Endothelial cell of umbilical vein (primary cell): ENCODE results near the gene CCBE1. TPM values are rescaled to one million over a fixed set of nuclear protein-coding genes. Genes with fewer than 3 reads are reported as not detected.

Source experiments
- BruUV-seq: library from RNA; stranded (reverse); fragments of 400-500 nt; replicated peaks from 2 replicates; lab custom pipeline; 2021; lab: Mats Ljungman, UMichigan
- CTCF ChIA-PET: fragments of 300-600, 350-600 bp; sonication (Branson Sonifier 250); formaldehyde crosslinking; loops from one replicate; lab custom pipeline; 2021; ENCODE audit warnings: antibody characterized with exemption, inconsistent platforms; lab: Charles Lee
- POLR2A ChIA-PET: fragments of 300-600, 350-600 bp; sonication (Branson Sonifier 250); formaldehyde crosslinking; loops from one replicate; lab custom pipeline; 2021; ENCODE audit warnings: antibody characterized with exemption, inconsistent platforms; lab: Charles Lee
- DNase-seq: peaks from one replicate; pipeline ENCODE4 v3.0.0-alpha.2; 2011; ENCODE audit warnings: low read depth, low spot score
- FAIRE-seq: peaks from 2 replicates; lab custom pipeline; 2011; peaks lifted over from hg19 to GRCh38; lab: Jason Lieb, UNC
- H2AFZ ChIP-seq: 2 replicates; pipeline ENCODE4 v1.6.0; 2012; ENCODE audit warnings: low read depth, low read length, control low read depth, inconsistent platforms
- H3K27ac ChIP-seq: 2 replicates; pipeline ENCODE4 v1.5.1; 2011; ENCODE audit warnings: low read depth, mild to moderate bottlenecking, control low read depth, low read length, moderate library complexity; ENCODE audit not compliant: insufficient read depth
- H3K27me3 ChIP-seq, 2 experiments: 2 replicates each; pipeline versions ENCODE4 v1.6.0 to v1.6.1; 2011; ENCODE audit warnings: low read length in 2 of 2, mixed read lengths in 1 of 2; ENCODE audit not compliant: control insufficient read depth in 2 of 2, insufficient read depth in 2 of 2
- H3K36me3 ChIP-seq, 2 experiments: 2 replicates in 1 of 2; 3 replicates in 1 of 2; pipeline ENCODE4 v1.5.1; 2011; ENCODE audit warnings: low read length in 2 of 2, mild to moderate bottlenecking in 1 of 2, moderate library complexity in 1 of 2; ENCODE audit not compliant: control insufficient read depth in 2 of 2, insufficient read depth in 2 of 2; ENCODE audit errors: extremely low read depth in 1 of 2
- H3K4me1 ChIP-seq: 3 replicates; pipeline ENCODE4 v1.5.1; 2011; ENCODE audit warnings: mild to moderate bottlenecking, low read length; ENCODE audit not compliant: control insufficient read depth, insufficient read depth; ENCODE audit errors: extremely low read depth
- H3K4me2 ChIP-seq: 2 replicates; pipeline ENCODE4 v1.6.1; 2011; ENCODE audit warnings: low read length, control low read depth, mixed read lengths; ENCODE audit not compliant: insufficient read depth
- H3K4me3 ChIP-seq, 3 experiments: fragments of 200-600 bp in 1 of 3; sonication (generic), shearing (Covaris generic) in 1 of 3; replicated peaks in 1 of 3; 2 replicates each; pipeline ENCODE4 v1.5.1; 2011 to 2016; ENCODE audit warnings: control low read depth in 3 of 3, low read length in 3 of 3, mild to moderate bottlenecking in 2 of 3, inconsistent platforms in 1 of 3, low read depth in 1 of 3, moderate library complexity in 1 of 3; ENCODE audit not compliant: insufficient read depth in 1 of 3
- H3K79me2 ChIP-seq: 2 replicates; pipeline ENCODE4 v1.6.0; 2012; ENCODE audit warnings: low read length, inconsistent platforms; ENCODE audit not compliant: control insufficient read depth, insufficient read depth
- H3K9ac ChIP-seq: replicated peaks from 2 replicates; pipeline ENCODE3; 2011; ENCODE audit warnings: low read length, control low read depth; ENCODE audit not compliant: insufficient read depth; ENCODE audit errors: extremely low read depth
- H3K9me1 ChIP-seq: replicated peaks from 3 replicates; pipeline ENCODE4 v1.6.0; 2011; ENCODE audit warnings: mild to moderate bottlenecking, low read length; ENCODE audit not compliant: control insufficient read depth, insufficient read depth; ENCODE audit errors: extremely low read depth
- H3K9me3 ChIP-seq: replicated peaks from 2 replicates; pipeline ENCODE4 v1.5.1; 2012; ENCODE audit warnings: low read length, inconsistent platforms; ENCODE audit not compliant: control insufficient read depth, insufficient read depth
- H4K20me1 ChIP-seq: replicated peaks from 2 replicates; pipeline ENCODE3; 2011; ENCODE audit warnings: mild to moderate bottlenecking, low read length; ENCODE audit not compliant: control insufficient read depth, insufficient read depth; ENCODE audit errors: extremely low read depth
- CTCF ChIP-seq, 2 donors: IDR thresholded peaks; 1 replicate in 1 of 2; 2 replicates in 1 of 2; pipeline ENCODE4 v1.5.1; 2011; ENCODE audit warnings: low read length in 2 of 2, mild to moderate bottlenecking in 2 of 2, moderate library complexity in 2 of 2, control low read depth in 1 of 2, inconsistent platforms in 1 of 2, low read depth in 1 of 2; ENCODE audit not compliant: insufficient read depth in 1 of 2; ENCODE audit errors: extremely low read depth in 1 of 2
- EZH2 ChIP-seq: IDR thresholded peaks from 2 replicates; pipeline ENCODE4 v1.6.1; 2012; ENCODE audit warnings: borderline replicate concordance, low read depth, mild to moderate bottlenecking, moderate library complexity, low read length, inconsistent platforms; ENCODE audit not compliant: severe bottlenecking
- FOS ChIP-seq: IDR thresholded peaks from 2 replicates; pipeline ENCODE4 v1.6.1; 2011; ENCODE audit warnings: mild to moderate bottlenecking, low read length, moderate library complexity, borderline replicate concordance; ENCODE audit not compliant: insufficient read depth
- GATA2 ChIP-seq: IDR thresholded peaks from 2 replicates; pipeline ENCODE4 v1.7.0; 2011; ENCODE audit warnings: low read depth, mild to moderate bottlenecking, moderate library complexity, mixed read lengths, low read length; ENCODE audit not compliant: insufficient read length, insufficient read depth
- MAX ChIP-seq: IDR thresholded peaks from 2 replicates; pipeline ENCODE4 v1.6.1; 2011; ENCODE audit not compliant: insufficient read depth, insufficient read length
- MYC ChIP-seq: IDR thresholded peaks from one replicate; pipeline ENCODE4 v1.6.1; 2011; ENCODE audit warnings: mild to moderate bottlenecking, low read depth, low read length
- POLR2A ChIP-seq: IDR thresholded peaks from 2 replicates; pipeline ENCODE4 v1.6.1; 2012; ENCODE audit warnings: low read depth, mild to moderate bottlenecking, control low read depth, low read length
- POLR2AphosphoS5 ChIP-seq: IDR thresholded peaks from 2 replicates; pipeline ENCODE4 v1.6.1; 2012; ENCODE audit warnings: low read depth, mild to moderate bottlenecking, control low read depth, low read length, moderate library complexity; ENCODE audit not compliant: insufficient read depth
- dilution Hi-C: fragments of 300-500 bp; cut with MboI; formaldehyde crosslinking; loops from one replicate; pipeline ENCODE4 v1.15.0; 2019; ENCODE audit warnings: low sequenced_read_pairs; ENCODE audit not compliant: extremely low pct_ligation_motif_present
- intact Hi-C: fragments of 100-400 bp; cut with micrococcal nuclease; formaldehyde crosslinking; loops from one replicate; pipeline ENCODE4 v1.10.0; 2022
- polyA plus RNA-seq, 4 experiments: library from polyadenylated mRNA; depleted of rRNA in 3 of 4; stranded (reverse) in 3 of 4; unstranded in 1 of 4; fragments of >200 nt; gene quantifications; 2 replicates each; pipeline versions ENCODE4 v1.2.1 to v1.2.3, GENCODE V29; 2011 to 2012; ENCODE audit warnings: missing spikeins in 1 of 4
- total RNA-seq: library from RNA; stranded (reverse); gene quantifications from 2 replicates; pipeline ENCODE4 v1.2.3, GENCODE V29; 2021

CCBE1 gene
- total and polyA plus RNA-seq, 2 donors (not counting 3 experiments of a cell fraction or from before 2014, with no cell fraction given), result 0.04 TPM; not detected in 1

- ChIA-PET POLR2A (no interaction called here), CTCF (interaction anchor here (1.0 to 2.0 kb wide), 3 partner anchors 8 to 147 kb away, joined by 3 to 8 read pairs (median 5); no protein-coding TSS in a partner anchor)
- H4K20me1 ChIP-seq, result no peaks in the 10 kb centered on the region
- dilution Hi-C loops (no loop called here), intact Hi-C loops (no loop called here)
- H3K4me3 ChIP-seq, result no peak overlapping the region
- H3K9ac ChIP-seq, result no peak overlapping the region
- H3K27me3 ChIP-seq, result no peaks in the 10 kb centered on the region
- no peak overlapping the region for H2AFZ ChIP-seq
- H3K4me1 ChIP-seq, result no peaks in the 10 kb centered on the region
- no TSS peak for BruUV-seq
- TF ChIP-seq POLR2AphosphoS5, result no peak
- TF ChIP-seq EZH2, result no peak
- no peak for TF ChIP-seq GATA2
- TF ChIP-seq POLR2A, result no peak
- TF ChIP-seq CTCF (IDR thresholded peaks at IDR 0.05; ENCODE audit: extremely low read depth in 1 of 2, insufficient read depth in 1 of 2, low read depth in 1 of 2, low read length in 2 of 2), result no peak
- TF ChIP-seq MYC, result no peak
- no peak for TF ChIP-seq MAX
- TF ChIP-seq FOS, result no peak
- H3K27ac ChIP-seq, result no peak overlapping the region
- no peak overlapping the region for H3K4me2 ChIP-seq
- no peaks in the 10 kb centered on the region for H3K9me1 ChIP-seq
- no peaks in the 10 kb centered on the region for H3K79me2 ChIP-seq
- DNase-seq (no peak), FAIRE-seq (no peak)
- H3K9me3 ChIP-seq, result no peaks in the 10 kb centered on the region
- H3K36me3 ChIP-seq, result no peaks in the 10 kb centered on the region
These were observed 301.7 kb downstream of the CCBE1 start for GRCh38 chr18:59395226-59396175.
